Testis (tissue), 2 donors: ENCODE measurements around the gene SMURF1.

Source experiments
- POLR2A ChIP-seq: fragments of 450-650 bp; IDR thresholded peaks from one replicate; pipeline ENCODE4 v1.6.1; 2017; ENCODE audit warnings: antibody characterized with exemption, mild to moderate bottlenecking, moderate library complexity
- TF ChIP-seq, protein P1 (sequence below), 3 experiments: fragments of 450-650 bp in 2 of 3; fragments of 200-600 bp in 1 of 3; sonication (generic) in 1 of 3; IDR thresholded peaks; one replicate each; pipeline ENCODE4 v1.5.1; 2016 to 2019; ENCODE audit warnings: antibody characterized with exemption in 3 of 3, mild to moderate bottlenecking in 2 of 3, moderate library complexity in 1 of 3

DNA sequence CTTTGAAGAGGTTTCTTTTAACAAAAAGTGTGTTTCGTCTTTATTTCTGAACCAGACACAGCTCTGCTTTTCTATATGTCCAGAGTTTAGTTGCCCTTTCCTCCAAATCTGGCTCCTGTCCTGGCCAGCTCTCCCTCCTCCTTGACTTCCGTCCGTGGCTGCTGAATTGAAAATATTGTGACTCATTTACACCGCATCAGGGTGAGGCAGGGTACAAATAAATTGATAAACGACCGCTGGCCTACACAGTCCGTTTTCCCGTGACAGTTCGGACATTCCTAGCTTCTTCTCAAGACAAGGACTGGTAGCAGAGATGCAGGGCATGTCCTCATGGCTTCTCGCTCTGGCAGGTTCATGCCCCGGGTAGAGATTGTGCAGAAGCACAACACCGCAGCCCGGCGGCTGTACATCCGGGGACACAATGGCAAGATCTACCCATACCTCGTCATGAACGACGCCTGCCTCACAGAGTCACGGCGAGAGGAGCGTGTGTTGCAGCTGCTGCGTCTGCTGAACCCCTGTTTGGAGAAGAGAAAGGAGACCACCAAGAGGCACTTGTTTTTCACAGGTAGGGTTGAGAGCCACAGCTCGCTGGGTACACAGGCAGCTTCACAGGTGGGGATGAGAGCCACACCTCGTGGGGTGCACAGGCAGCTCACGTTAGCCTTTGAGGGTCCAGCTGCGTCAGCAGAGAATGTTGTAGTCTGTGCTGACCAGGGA, 139.0 kb downstream of the SMURF1 start:
- TF ChIP-seq, protein P1, sequence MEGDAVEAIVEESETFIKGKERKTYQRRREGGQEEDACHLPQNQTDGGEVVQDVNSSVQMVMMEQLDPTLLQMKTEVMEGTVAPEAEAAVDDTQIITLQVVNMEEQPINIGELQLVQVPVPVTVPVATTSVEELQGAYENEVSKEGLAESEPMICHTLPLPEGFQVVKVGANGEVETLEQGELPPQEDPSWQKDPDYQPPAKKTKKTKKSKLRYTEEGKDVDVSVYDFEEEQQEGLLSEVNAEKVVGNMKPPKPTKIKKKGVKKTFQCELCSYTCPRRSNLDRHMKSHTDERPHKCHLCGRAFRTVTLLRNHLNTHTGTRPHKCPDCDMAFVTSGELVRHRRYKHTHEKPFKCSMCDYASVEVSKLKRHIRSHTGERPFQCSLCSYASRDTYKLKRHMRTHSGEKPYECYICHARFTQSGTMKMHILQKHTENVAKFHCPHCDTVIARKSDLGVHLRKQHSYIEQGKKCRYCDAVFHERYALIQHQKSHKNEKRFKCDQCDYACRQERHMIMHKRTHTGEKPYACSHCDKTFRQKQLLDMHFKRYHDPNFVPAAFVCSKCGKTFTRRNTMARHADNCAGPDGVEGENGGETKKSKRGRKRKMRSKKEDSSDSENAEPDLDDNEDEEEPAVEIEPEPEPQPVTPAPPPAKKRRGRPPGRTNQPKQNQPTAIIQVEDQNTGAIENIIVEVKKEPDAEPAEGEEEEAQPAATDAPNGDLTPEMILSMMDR (IDR thresholded peaks at IDR 0.05): no peak
- no peak for TF ChIP-seq POLR2A
